Gastrocnemius medialis (tissue), 4 donors: Measurements from ENCODE around the gene IRS4. TPM values are rescaled to one million over a fixed set of nuclear protein-coding genes. Genes with fewer than 3 reads are reported as not detected.

Experiments
- ATAC-seq, 2 donors: fragments of 150-250 bp; one replicate each; pipeline ENCODE4 v1.9.1; 2016
- DNase-seq, 2 donors: peaks; one replicate each; pipeline ENCODE4 v3.0.0-alpha.2; 2019
- H3K27ac ChIP-seq, 4 donors: fragments of 200-600 bp; sonication (generic); 1 replicate in 1 of 4; 2 replicates in 3 of 4; pipeline ENCODE4 v1.5.1; 2016 to 2018; ENCODE audit warnings: mild to moderate bottlenecking in 2 of 4, moderate library complexity in 1 of 4
- H3K27me3 ChIP-seq, 3 donors: fragments of 200-600 bp; sonication (generic) in 2 of 3; 1 replicate in 1 of 3; 2 replicates in 2 of 3; pipeline versions ENCODE4 v1.5.1 to v1.6.0; 2016 to 2019; ENCODE audit warnings: mild to moderate bottlenecking in 1 of 3, moderate library complexity in 1 of 3
- H3K36me3 ChIP-seq, 2 donors: fragments of 200-600 bp; sonication (generic) in 1 of 2; one replicate each; pipeline ENCODE4 v1.5.1; 2017 to 2018
- H3K4me1 ChIP-seq, 2 donors: fragments of 200-600 bp; sonication (generic) in 1 of 2; one replicate each; pipeline ENCODE4 v1.5.1; 2016 to 2017; ENCODE audit warnings: mild to moderate bottlenecking in 2 of 2
- H3K4me3 ChIP-seq, 4 donors: fragments of 200-600 bp; sonication (generic) in 3 of 4; 1 replicate in 1 of 4; 2 replicates in 3 of 4; pipeline ENCODE4 v1.5.1; 2016 to 2019; ENCODE audit warnings: mild to moderate bottlenecking in 2 of 4
- H3K9me3 ChIP-seq, 3 donors: fragments of 200-600 bp; sonication (generic) in 2 of 3; 1 replicate in 1 of 3; 2 replicates in 2 of 3; pipeline ENCODE4 v1.5.1; 2016 to 2019
- POLR2A ChIP-seq, 2 donors: fragments of 450-650 bp; IDR thresholded peaks; one replicate each; pipeline ENCODE4 v1.6.1; 2017; ENCODE audit warnings: antibody characterized with exemption in 2 of 2, mild to moderate bottlenecking in 2 of 2, moderate library complexity in 2 of 2
- in situ Hi-C, 4 donors: fragments of 200-750 bp; cut with MboI; loops; one replicate each; pipeline versions ENCODE4 v1.15.0 to v1.8.0; 2017; ENCODE audit warnings: low sequenced_read_pairs in 4 of 4
- intact Hi-C: fragments of 100-400 bp; cut with DNase I; formaldehyde crosslinking; loops from one replicate; pipeline ENCODE4 v1.15.1; 2023; ENCODE audit warnings: low total_unique reads
- total RNA-seq, 4 donors: library from RNA; depleted of rRNA; stranded (reverse); fragments of >200 nt; gene quantifications; one replicate each; pipeline versions ENCODE4 v1.1.0 to v1.2.3, GENCODE V29; 2016
- TF ChIP-seq, protein P1 (sequence below), 5 experiments: fragments of 450-650 bp in 3 of 5; fragments of 200-600 bp in 2 of 5; sonication (generic) in 2 of 5; IDR thresholded peaks in 4 of 5; conservative IDR thresholded peaks in 1 of 5; 1 replicate in 4 of 5; 2 replicates in 1 of 5; pipeline ENCODE4 v1.5.1; 2016 to 2019; ENCODE audit warnings: antibody characterized with exemption in 5 of 5, mild to moderate bottlenecking in 3 of 5, moderate library complexity in 3 of 5

The IRS4 gene
- total RNA-seq, 4 donors from 2014 or later: not detected

DNA sequence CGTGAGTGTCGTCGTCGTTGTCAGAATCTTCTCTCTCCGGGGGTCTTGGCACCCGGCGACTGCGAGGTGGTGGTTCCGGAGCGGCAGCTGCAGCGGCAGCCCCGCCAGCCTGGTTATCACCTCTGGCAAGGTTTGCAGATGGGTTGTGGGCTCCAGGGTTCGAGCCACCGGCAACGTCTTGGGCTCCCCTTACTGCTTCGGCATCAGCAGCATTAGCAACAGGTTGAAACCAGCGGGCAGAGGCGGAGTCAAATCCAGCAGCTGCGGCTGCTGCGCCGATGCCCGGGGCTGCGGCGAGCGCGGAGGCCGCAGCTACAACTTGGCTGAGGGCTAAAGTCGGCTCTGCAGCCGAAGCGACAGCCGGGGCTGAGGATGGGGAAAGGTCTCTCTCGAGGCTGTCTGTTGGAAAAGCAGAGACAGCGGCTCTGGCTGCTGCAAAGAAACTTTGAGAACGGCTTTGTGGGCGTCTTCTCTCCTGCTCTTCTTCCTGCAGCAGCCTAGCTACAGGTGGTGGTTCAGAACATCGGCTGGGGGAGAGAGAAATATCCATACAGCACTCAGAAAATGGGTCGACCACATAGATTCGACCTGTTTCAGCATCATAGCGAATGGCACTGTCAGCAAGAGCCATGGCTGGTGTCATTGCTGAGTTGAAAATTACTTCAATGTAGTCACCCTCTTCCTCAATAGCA is 3.6 kb downstream of the IRS4 start:
- Histone ChIP-seq H3K4me1 (peaks cover 0 to 11% of the 10 kb centered on the region in 2 donors), H3K9me3 (no peaks in the 10 kb centered on the region), H3K36me3 (no peaks in the 10 kb centered on the region), H3K27me3 (peaks cover 7 to 79% (median 62%) of the 10 kb centered on the region in 3 donors), H3K27ac (no peak overlapping the region), H3K4me3 (no peak overlapping the region)
- intact Hi-C loops (no loop called here), in situ Hi-C loops (no loop called here)
- ATAC-seq: no peak
- DNase-seq: no peak
- TF ChIP-seq, protein P1, sequence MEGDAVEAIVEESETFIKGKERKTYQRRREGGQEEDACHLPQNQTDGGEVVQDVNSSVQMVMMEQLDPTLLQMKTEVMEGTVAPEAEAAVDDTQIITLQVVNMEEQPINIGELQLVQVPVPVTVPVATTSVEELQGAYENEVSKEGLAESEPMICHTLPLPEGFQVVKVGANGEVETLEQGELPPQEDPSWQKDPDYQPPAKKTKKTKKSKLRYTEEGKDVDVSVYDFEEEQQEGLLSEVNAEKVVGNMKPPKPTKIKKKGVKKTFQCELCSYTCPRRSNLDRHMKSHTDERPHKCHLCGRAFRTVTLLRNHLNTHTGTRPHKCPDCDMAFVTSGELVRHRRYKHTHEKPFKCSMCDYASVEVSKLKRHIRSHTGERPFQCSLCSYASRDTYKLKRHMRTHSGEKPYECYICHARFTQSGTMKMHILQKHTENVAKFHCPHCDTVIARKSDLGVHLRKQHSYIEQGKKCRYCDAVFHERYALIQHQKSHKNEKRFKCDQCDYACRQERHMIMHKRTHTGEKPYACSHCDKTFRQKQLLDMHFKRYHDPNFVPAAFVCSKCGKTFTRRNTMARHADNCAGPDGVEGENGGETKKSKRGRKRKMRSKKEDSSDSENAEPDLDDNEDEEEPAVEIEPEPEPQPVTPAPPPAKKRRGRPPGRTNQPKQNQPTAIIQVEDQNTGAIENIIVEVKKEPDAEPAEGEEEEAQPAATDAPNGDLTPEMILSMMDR (IDR thresholded peaks at IDR 0.05 in 4 of 5, conservative IDR thresholded peaks at IDR 0.05 in 1 of 5): no peak
- no peak for TF ChIP-seq POLR2A (IDR thresholded peaks at IDR 0.05)

DNA sequence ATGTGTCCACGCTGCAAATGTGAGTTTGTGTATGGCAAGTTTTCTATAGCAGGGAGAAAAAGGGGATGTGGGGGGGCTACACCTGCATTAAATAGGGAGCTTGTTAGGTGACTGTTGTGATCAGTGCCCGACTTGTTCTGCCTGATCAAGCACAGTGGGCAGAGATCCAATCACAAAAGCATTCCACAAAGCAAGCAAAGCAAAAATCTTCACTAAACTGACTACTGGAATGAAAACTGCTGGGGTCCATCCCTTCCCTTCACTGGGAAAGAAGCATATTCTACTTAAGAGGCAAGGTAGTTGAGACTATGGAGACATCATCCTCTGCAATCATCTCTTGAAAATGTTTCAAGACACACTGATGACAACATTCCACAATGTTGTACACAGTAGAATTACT is 5.2 kb downstream of the IRS4 start:
- Histone ChIP-seq H3K4me3 (no peak overlapping the region), H3K27ac (no peak overlapping the region), H3K4me1 (peaks cover 0 to 5% of the 10 kb centered on the region in 2 donors), H3K9me3 (no peaks in the 10 kb centered on the region), H3K36me3 (no peaks in the 10 kb centered on the region), H3K27me3 (peaks cover 0 to 70% (median 48%) of the 10 kb centered on the region in 3 donors)
- TF ChIP-seq, protein P1 (IDR thresholded peaks at IDR 0.05 in 4 of 5, conservative IDR thresholded peaks at IDR 0.05 in 1 of 5): no peak
- TF ChIP-seq POLR2A (IDR thresholded peaks at IDR 0.05): no peak
- no peak for ATAC-seq
- no peak for DNase-seq
- intact Hi-C loops: no loop called here
- in situ Hi-C loops: no loop called here

DNA sequence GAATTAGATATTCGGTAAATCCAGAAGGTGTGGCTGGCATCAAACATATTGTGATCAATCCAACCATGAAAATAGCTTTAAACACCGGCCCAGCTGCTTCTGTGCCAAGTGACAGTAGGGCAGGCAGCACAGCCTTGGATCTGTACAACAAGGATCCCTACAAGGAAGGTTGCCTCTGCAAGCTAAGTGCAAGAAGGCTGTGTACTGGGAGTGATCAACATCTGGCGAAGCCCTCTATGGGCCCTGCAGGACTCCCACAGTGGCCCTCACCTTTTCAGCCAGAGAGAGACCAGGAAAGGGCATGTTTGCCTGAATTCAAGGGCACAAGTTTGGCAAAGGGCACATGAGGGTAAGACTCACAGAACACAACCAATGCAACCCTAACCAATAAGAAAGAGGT is 9.6 kb downstream of the IRS4 start:
- H3K36me3 ChIP-seq: no peaks in the 10 kb centered on the region
- no peaks in the 10 kb centered on the region for H3K9me3 ChIP-seq
- no peak for TF ChIP-seq POLR2A (IDR thresholded peaks at IDR 0.05)
- TF ChIP-seq, protein P1 (IDR thresholded peaks at IDR 0.05 in 4 of 5, conservative IDR thresholded peaks at IDR 0.05 in 1 of 5): no peak
- peaks cover 0 to 41% (median 14%) of the 10 kb centered on the region in 3 donors for H3K27me3 ChIP-seq
- DNase-seq (no peak), ATAC-seq (no peak)
- H3K27ac ChIP-seq: no peak overlapping the region
- intact Hi-C loops (no loop called here), in situ Hi-C loops (no loop called here)
- no peak overlapping the region for H3K4me3 ChIP-seq
- no peaks in the 10 kb centered on the region for H3K4me1 ChIP-seq

DNA sequence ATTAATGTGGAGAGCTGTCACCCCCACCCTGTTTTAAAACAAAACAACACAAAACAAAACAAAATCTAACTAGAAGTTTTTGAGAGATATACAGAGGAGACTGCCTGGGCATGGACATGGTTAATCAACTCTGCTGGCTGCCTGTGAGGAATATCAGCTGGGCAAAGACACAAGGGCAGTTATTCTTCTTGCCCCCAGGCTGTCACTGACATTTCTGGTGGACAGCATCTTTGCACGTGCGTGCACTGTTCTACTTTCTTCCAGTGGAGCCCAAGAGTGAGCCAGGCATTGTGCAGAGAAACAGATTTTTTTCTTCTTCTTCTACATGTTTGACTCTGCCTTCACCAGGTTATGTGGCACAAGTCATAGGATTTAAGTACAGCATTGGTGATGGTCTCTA is 13.8 kb downstream of the IRS4 start:
- Histone ChIP-seq H3K27me3 (peaks cover 0 to 17% (median 0%) of the 10 kb centered on the region in 3 donors), H3K27ac (no peak overlapping the region), H3K36me3 (no peaks in the 10 kb centered on the region), H3K9me3 (no peaks in the 10 kb centered on the region), H3K4me1 (no peaks in the 10 kb centered on the region), H3K4me3 (no peak overlapping the region)
- ATAC-seq (no peak), DNase-seq (no peak)
- in situ Hi-C loops (no loop called here), intact Hi-C loops (no loop called here)
- TF ChIP-seq, protein P1 (IDR thresholded peaks at IDR 0.05 in 4 of 5, conservative IDR thresholded peaks at IDR 0.05 in 1 of 5): no peak
- no peak for TF ChIP-seq POLR2A (IDR thresholded peaks at IDR 0.05)
